ENCODE measurements around the gene MCF2L2. TPM values are rescaled to one million over a fixed set of nuclear protein-coding genes. Genes with fewer than 3 reads are reported as not detected.
A peak's percentile ranks its signal among the peaks of the same experiment; 100 is the strongest.
"Not testable (repeated sequence)": the region's sequence is repeated elsewhere in the genome, so short reads cannot be mapped to it uniquely, and the experiment has no call there.

The MCF2L2 gene
- total RNA-seq, result 1 to 10 TPM; 1.5 to 2.5 TPM

- H3K9me3 Mint-ChIP-seq, result no peaks in the 10 kb centered on the region
- peak; percentile 76 to 78 for DNase-seq (ENCODE audit: low spot score in 2 of 2)
- no peaks in the 10 kb centered on the region for H3K36me3 Mint-ChIP-seq
- peak; percentile 79 to 83 for ATAC-seq
- no peak within 1 kb of the TSS for H3K27ac Mint-ChIP-seq
These were observed at the start of gene MCF2L2 for GRCh38 chr3:183428447-183429211. TSS of gene MCF2L2 (minus strand) at chr3:183428619. CDS start at chr3:183427977, 642 bp downstream.

- Mint-ChIP-seq H3K36me3 (no peaks in the 10 kb centered on the region), H3K9me3 (no peaks in the 10 kb centered on the region), H3K27ac (peak overlapping the region in 1 of 2 donors; percentile 50)
- DNase-seq (ENCODE audit: low spot score in 2 of 2) (no peak), ATAC-seq (no peak)
These were observed 49.5 kb upstream of the MCF2L2 start for GRCh38 chr3:183477801-183478456.

- H3K27ac Mint-ChIP-seq; DNase-seq (ENCODE audit: low spot score in 2 of 2); H3K9me3 Mint-ChIP-seq; H3K36me3 Mint-ChIP-seq; ATAC-seq: not testable (repeated sequence)
These were observed 47.3 kb upstream of the MCF2L2 start for GRCh38 chr3:183475764-183476162.

- ATAC-seq (no peak), DNase-seq (ENCODE audit: low spot score in 2 of 2) (no peak)
- H3K9me3 Mint-ChIP-seq, result no peaks in the 10 kb centered on the region
- no peak overlapping the region for H3K27ac Mint-ChIP-seq
- H3K36me3 Mint-ChIP-seq, result no peaks in the 10 kb centered on the region
These were observed 46.8 kb upstream of the MCF2L2 start for GRCh38 chr3:183475016-183475763.

- Mint-ChIP-seq H3K9me3 (no peaks in the 10 kb centered on the region), H3K36me3 (no peaks in the 10 kb centered on the region), H3K27ac (peak overlapping the region in 1 of 2 donors; percentile 26)
- no peak for ATAC-seq
- DNase-seq (ENCODE audit: low spot score in 2 of 2), result no peak
These were observed 45.5 kb upstream of the MCF2L2 start for GRCh38 chr3:183473969-183474368.

- Mint-ChIP-seq H3K9me3 (no peaks in the 10 kb centered on the region), H3K36me3 (no peaks in the 10 kb centered on the region), H3K27ac (no peak overlapping the region)
- no peak for ATAC-seq
- DNase-seq (ENCODE audit: low spot score in 2 of 2), result no peak
These were observed 43.7 kb upstream of the MCF2L2 start for GRCh38 chr3:183472155-183472554.

GRCh38 chr3:183468424-183468823 lies 40.0 kb upstream of the MCF2L2 start:
- peak overlapping the region; percentile 75 to 94 for H3K27ac Mint-ChIP-seq
- DNase-seq (ENCODE audit: low spot score in 2 of 2) (no peak), ATAC-seq (peak in 1 of 2 donors; percentile 81)
- no peaks in the 10 kb centered on the region for H3K36me3 Mint-ChIP-seq
- H3K9me3 Mint-ChIP-seq, result no peaks in the 10 kb centered on the region

GRCh38 chr3:183466575-183466974 lies 38.2 kb upstream of the MCF2L2 start:
- ATAC-seq (no peak), DNase-seq (ENCODE audit: low spot score in 2 of 2) (no peak)
- Mint-ChIP-seq H3K27ac (no peak overlapping the region), H3K36me3 (no peaks in the 10 kb centered on the region), H3K9me3 (no peaks in the 10 kb centered on the region)

GRCh38 chr3:183465710-183466109 lies 37.3 kb upstream of the MCF2L2 start:
- H3K9me3 Mint-ChIP-seq; DNase-seq (ENCODE audit: low spot score in 2 of 2); H3K27ac Mint-ChIP-seq; ATAC-seq; H3K36me3 Mint-ChIP-seq: not testable (repeated sequence)

- Mint-ChIP-seq H3K9me3 (no peaks in the 10 kb centered on the region), H3K36me3 (no peaks in the 10 kb centered on the region), H3K27ac (no peak overlapping the region)
- no peak for ATAC-seq
- DNase-seq (ENCODE audit: low spot score in 2 of 2), result no peak
These were observed 36.1 kb upstream of the MCF2L2 start for GRCh38 chr3:183464480-183464879.

- no peaks in the 10 kb centered on the region for H3K36me3 Mint-ChIP-seq
- ATAC-seq (no peak), DNase-seq (ENCODE audit: low spot score in 2 of 2) (no peak)
- no peak overlapping the region for H3K27ac Mint-ChIP-seq
- no peaks in the 10 kb centered on the region for H3K9me3 Mint-ChIP-seq
These were observed 31.9 kb upstream of the MCF2L2 start for GRCh38 chr3:183460081-183461055.

GRCh38 chr3:183455089-183455488 lies 26.7 kb upstream of the MCF2L2 start:
- DNase-seq (ENCODE audit: low spot score in 2 of 2), result no peak

GRCh38 chr3:183454064-183454463 lies 25.6 kb upstream of the MCF2L2 start:
- Mint-ChIP-seq H3K9me3 (no peaks in the 10 kb centered on the region), H3K36me3 (no peaks in the 10 kb centered on the region)
- no peak for ATAC-seq

More at GRCh38 chr3:183455089-183455488, 26.7 kb upstream of the MCF2L2 start:
- Mint-ChIP-seq H3K27ac (no peak overlapping the region), H3K9me3 (no peaks in the 10 kb centered on the region), H3K36me3 (no peaks in the 10 kb centered on the region)
- no peak for ATAC-seq

GRCh38 chr3:183449791-183450190 lies 21.4 kb upstream of the MCF2L2 start:
- DNase-seq (ENCODE audit: low spot score in 2 of 2) (no peak), ATAC-seq (no peak)
- Mint-ChIP-seq H3K9me3 (peaks cover 0 to under 1% of the 10 kb centered on the region in 2 donors), H3K27ac (no peak overlapping the region), H3K36me3 (peaks cover 0 to 5% of the 10 kb centered on the region in 2 donors)

More at GRCh38 chr3:183454064-183454463, 25.6 kb upstream of the MCF2L2 start:
- DNase-seq (ENCODE audit: low spot score in 2 of 2), result no peak
- H3K27ac Mint-ChIP-seq, result no peak overlapping the region

- no peak for DNase-seq (ENCODE audit: low spot score in 2 of 2)
- no peak for ATAC-seq
- Mint-ChIP-seq H3K9me3 (peaks cover 0 to 5% of the 10 kb centered on the region in 2 donors), H3K27ac (no peak overlapping the region), H3K36me3 (peaks cover under 1 to 5% of the 10 kb centered on the region in 2 donors)
These were observed 21.0 kb upstream of the MCF2L2 start for GRCh38 chr3:183449391-183449790.

Measured in activated naive CD4-positive, alpha-beta T cell treated with anti-CD3 and anti-CD28 coated beads, Interleukin-2, amount 50 U/mL, for 72 hours (primary cell).